ENCODE results near the gene FOCAD.

Gene FOCAD

GRCh38 chr9:20844916-20845315, 160.9 kb downstream of the FOCAD start:
- no peak for ATAC-seq
- H3K27ac Mint-ChIP-seq: no peak overlapping the region
- H3K36me3 Mint-ChIP-seq: peaks cover 30% of the 10 kb centered on the region
- no peaks in the 10 kb centered on the region for H3K4me1 Mint-ChIP-seq
- H3K27me3 Mint-ChIP-seq: no peaks in the 10 kb centered on the region
- H3K4me3 Mint-ChIP-seq: no peak overlapping the region
- peaks cover 6% of the 10 kb centered on the region for H3K9me3 Mint-ChIP-seq

- H3K27ac Mint-ChIP-seq: no peak overlapping the region
- peaks cover 7% of the 10 kb centered on the region for H3K36me3 Mint-ChIP-seq
- no peaks in the 10 kb centered on the region for H3K9me3 Mint-ChIP-seq
- no peaks in the 10 kb centered on the region for H3K27me3 Mint-ChIP-seq
- H3K4me1 Mint-ChIP-seq: no peaks in the 10 kb centered on the region
- no peak for ATAC-seq
- no peak overlapping the region for H3K4me3 Mint-ChIP-seq
Measured at GRCh38 chr9:20848490-20848889, 164.4 kb downstream of the FOCAD start.

GRCh38 chr9:20853866-20854265, 169.8 kb downstream of the FOCAD start:
- H3K27me3 Mint-ChIP-seq: no peaks in the 10 kb centered on the region
- H3K36me3 Mint-ChIP-seq: peaks cover 30% of the 10 kb centered on the region
- ATAC-seq: no peak
- H3K4me1 Mint-ChIP-seq: no peaks in the 10 kb centered on the region
- no peak overlapping the region for H3K4me3 Mint-ChIP-seq
- H3K9me3 Mint-ChIP-seq: peaks cover 16% of the 10 kb centered on the region
- no peak overlapping the region for H3K27ac Mint-ChIP-seq

GRCh38 chr9:20854444-20854843, 170.4 kb downstream of the FOCAD start:
- H3K4me3 Mint-ChIP-seq: no peak overlapping the region

GRCh38 chr9:20863945-20864344, 179.9 kb downstream of the FOCAD start:
- Mint-ChIP-seq H3K9me3 (no peaks in the 10 kb centered on the region), H3K36me3 (peaks cover 38% of the 10 kb centered on the region), H3K4me3 (no peak overlapping the region), H3K27ac (no peak overlapping the region), H3K27me3 (no peaks in the 10 kb centered on the region), H3K4me1 (no peaks in the 10 kb centered on the region)
- no peak for ATAC-seq

More at GRCh38 chr9:20854444-20854843, 170.4 kb downstream of the FOCAD start:
- H3K27me3 Mint-ChIP-seq: no peaks in the 10 kb centered on the region
- ATAC-seq: no peak
- H3K36me3 Mint-ChIP-seq: peaks cover 32% of the 10 kb centered on the region
- no peaks in the 10 kb centered on the region for H3K4me1 Mint-ChIP-seq
- H3K27ac Mint-ChIP-seq: no peak overlapping the region
- peaks cover 16% of the 10 kb centered on the region for H3K9me3 Mint-ChIP-seq

- ATAC-seq: no peak
Measured at GRCh38 chr9:20865347-20865746, 181.3 kb downstream of the FOCAD start.

GRCh38 chr9:20870115-20870514, 186.1 kb downstream of the FOCAD start:
- no peak for ATAC-seq
- Mint-ChIP-seq H3K4me3 (no peak overlapping the region), H3K4me1 (peaks cover 12% of the 10 kb centered on the region), H3K27ac (no peak overlapping the region), H3K27me3 (no peaks in the 10 kb centered on the region), H3K9me3 (no peaks in the 10 kb centered on the region), H3K36me3 (peaks cover 22% of the 10 kb centered on the region)

More at GRCh38 chr9:20865347-20865746, 181.3 kb downstream of the FOCAD start:
- Mint-ChIP-seq H3K27ac (no peak overlapping the region), H3K4me1 (no peaks in the 10 kb centered on the region), H3K4me3 (no peak overlapping the region), H3K9me3 (no peaks in the 10 kb centered on the region), H3K27me3 (no peaks in the 10 kb centered on the region), H3K36me3 (peaks cover 38% of the 10 kb centered on the region)

GRCh38 chr9:20872340-20872977, 188.4 kb downstream of the FOCAD start:
- no peak for ATAC-seq
- H3K36me3 Mint-ChIP-seq: peaks cover 6% of the 10 kb centered on the region
- no peak overlapping the region for H3K4me3 Mint-ChIP-seq
- peaks cover 12% of the 10 kb centered on the region for H3K4me1 Mint-ChIP-seq
- no peaks in the 10 kb centered on the region for H3K27me3 Mint-ChIP-seq
- H3K27ac Mint-ChIP-seq: no peak overlapping the region
- no peaks in the 10 kb centered on the region for H3K9me3 Mint-ChIP-seq

GRCh38 chr9:20873240-20873865, 189.3 kb downstream of the FOCAD start:
- Mint-ChIP-seq H3K36me3 (peaks cover 5% of the 10 kb centered on the region), H3K9me3 (no peaks in the 10 kb centered on the region), H3K27ac (no peak overlapping the region), H3K4me1 (peaks cover 12% of the 10 kb centered on the region), H3K4me3 (no peak overlapping the region), H3K27me3 (no peaks in the 10 kb centered on the region)
- ATAC-seq: no peak

GRCh38 chr9:20880271-20880670, 196.2 kb downstream of the FOCAD start:
- H3K27ac Mint-ChIP-seq: no peak overlapping the region
- no peaks in the 10 kb centered on the region for H3K36me3 Mint-ChIP-seq
- H3K4me1 Mint-ChIP-seq: no peaks in the 10 kb centered on the region
- H3K4me3 Mint-ChIP-seq: no peak overlapping the region
- no peaks in the 10 kb centered on the region for H3K27me3 Mint-ChIP-seq
- H3K9me3 Mint-ChIP-seq: no peaks in the 10 kb centered on the region
- ATAC-seq: no peak

GRCh38 chr9:20880675-20881074, 196.6 kb downstream of the FOCAD start:
- Mint-ChIP-seq H3K27me3 (no peaks in the 10 kb centered on the region), H3K4me1 (no peaks in the 10 kb centered on the region), H3K36me3 (no peaks in the 10 kb centered on the region), H3K27ac (no peak overlapping the region), H3K4me3 (no peak overlapping the region), H3K9me3 (no peaks in the 10 kb centered on the region)
- ATAC-seq: no peak

- no peak overlapping the region for H3K4me3 Mint-ChIP-seq
- H3K27ac Mint-ChIP-seq: no peak overlapping the region
- H3K36me3 Mint-ChIP-seq: peaks cover 9% of the 10 kb centered on the region
- no peaks in the 10 kb centered on the region for H3K9me3 Mint-ChIP-seq
- H3K27me3 Mint-ChIP-seq: no peaks in the 10 kb centered on the region
- H3K4me1 Mint-ChIP-seq: no peaks in the 10 kb centered on the region
- no peak for ATAC-seq
Measured at GRCh38 chr9:20884985-20885593, 201.0 kb downstream of the FOCAD start.

- H3K4me1 Mint-ChIP-seq: no peaks in the 10 kb centered on the region
- no peak overlapping the region for H3K27ac Mint-ChIP-seq
- no peaks in the 10 kb centered on the region for H3K9me3 Mint-ChIP-seq
- H3K36me3 Mint-ChIP-seq: peaks cover 10% of the 10 kb centered on the region
- ATAC-seq: no peak
- H3K27me3 Mint-ChIP-seq: no peaks in the 10 kb centered on the region
- no peak overlapping the region for H3K4me3 Mint-ChIP-seq
Measured at GRCh38 chr9:20898885-20899554, 215.0 kb downstream of the FOCAD start.

GRCh38 chr9:20903212-20903611, 219.2 kb downstream of the FOCAD start:
- peaks cover 13% of the 10 kb centered on the region for H3K36me3 Mint-ChIP-seq
- no peaks in the 10 kb centered on the region for H3K4me1 Mint-ChIP-seq
- H3K9me3 Mint-ChIP-seq: no peaks in the 10 kb centered on the region
- H3K27ac Mint-ChIP-seq: no peak overlapping the region
- no peak overlapping the region for H3K4me3 Mint-ChIP-seq
- no peaks in the 10 kb centered on the region for H3K27me3 Mint-ChIP-seq
- ATAC-seq: no peak

GRCh38 chr9:20904995-20905394, 220.9 kb downstream of the FOCAD start:
- peaks cover 13% of the 10 kb centered on the region for H3K36me3 Mint-ChIP-seq
- ATAC-seq: no peak
- no peak overlapping the region for H3K27ac Mint-ChIP-seq
- H3K27me3 Mint-ChIP-seq: no peaks in the 10 kb centered on the region
- H3K9me3 Mint-ChIP-seq: no peaks in the 10 kb centered on the region
- H3K4me3 Mint-ChIP-seq: no peak overlapping the region
- no peaks in the 10 kb centered on the region for H3K4me1 Mint-ChIP-seq
